ENCODE measurements around the gene CARD14.
"Not testable (repeated sequence)": the region's sequence is repeated elsewhere in the genome, so short reads cannot be mapped to it uniquely, and the experiment has no call there.

Gene CARD14

DNA sequence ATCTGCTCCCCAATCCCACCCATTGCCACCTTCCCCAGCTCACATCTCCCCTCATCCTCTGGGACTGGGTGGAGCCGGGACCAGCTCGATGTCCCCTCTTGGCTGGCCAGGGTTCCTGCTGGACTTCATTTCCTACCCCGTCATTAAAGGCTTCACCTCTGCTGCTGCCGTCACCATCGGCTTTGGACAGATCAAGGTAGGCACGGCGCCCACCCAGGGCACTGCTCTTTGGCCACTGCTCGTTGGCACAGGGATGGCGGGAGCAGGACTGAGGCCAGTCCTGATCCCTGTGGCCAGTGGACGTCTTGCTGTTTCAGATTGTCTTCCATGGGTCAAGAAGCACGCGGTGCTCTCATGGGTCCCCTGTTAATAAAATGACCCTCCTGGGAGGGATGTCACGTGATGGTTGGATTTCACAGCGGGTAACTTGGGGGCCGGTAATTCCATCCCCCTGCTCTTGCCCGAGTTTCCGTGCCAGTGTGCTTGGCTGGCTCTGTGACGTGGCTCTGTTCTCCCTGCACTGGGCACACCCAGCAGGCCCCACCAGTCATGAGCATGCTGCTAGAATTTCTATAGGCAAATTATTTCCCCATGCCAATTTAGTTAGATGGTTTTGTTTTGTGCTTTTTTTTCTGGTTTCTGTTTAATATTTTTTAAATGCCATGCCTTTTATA is 53.4 kb downstream of the CARD14 start:
- DNase-seq (ENCODE audit: low read depth in 2 of 3, low spot score in 1 of 3) = no peak

DNA sequence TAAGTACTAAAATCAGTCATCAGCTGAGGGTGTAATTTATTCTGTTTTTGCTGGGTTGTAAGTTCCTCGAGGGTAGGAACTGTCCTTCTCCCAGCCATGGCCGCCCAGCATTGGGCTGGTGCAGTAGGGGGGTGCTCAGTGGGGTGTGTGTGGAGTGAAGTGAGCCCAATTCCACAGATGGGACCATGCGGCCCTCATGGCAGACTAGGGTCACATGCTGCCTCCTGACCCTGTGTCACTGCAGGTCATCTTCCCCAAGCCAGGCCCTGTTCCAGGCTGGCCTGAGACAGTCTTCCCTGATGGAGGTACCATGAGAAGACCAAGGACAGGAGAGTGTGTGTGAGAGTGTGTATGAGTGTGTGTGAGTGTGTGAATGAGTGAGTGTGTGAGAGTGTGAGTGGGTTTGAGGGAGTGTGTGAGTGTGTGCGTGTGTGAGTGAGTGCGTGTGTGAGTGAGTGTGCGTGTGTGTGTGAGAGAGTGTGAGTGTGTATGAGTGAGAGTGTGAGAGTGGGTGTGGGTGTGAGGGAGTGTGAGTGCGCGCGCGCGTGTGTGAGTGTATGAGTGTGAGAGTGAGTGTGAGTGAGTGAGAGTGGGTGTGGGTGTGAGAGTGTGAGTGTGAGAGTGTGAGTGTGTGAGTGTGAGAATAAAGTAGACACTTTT is 54.1 kb downstream of the CARD14 start:
- no peak for DNase-seq (ENCODE audit: low read depth in 2 of 3, low spot score in 1 of 3)

DNA sequence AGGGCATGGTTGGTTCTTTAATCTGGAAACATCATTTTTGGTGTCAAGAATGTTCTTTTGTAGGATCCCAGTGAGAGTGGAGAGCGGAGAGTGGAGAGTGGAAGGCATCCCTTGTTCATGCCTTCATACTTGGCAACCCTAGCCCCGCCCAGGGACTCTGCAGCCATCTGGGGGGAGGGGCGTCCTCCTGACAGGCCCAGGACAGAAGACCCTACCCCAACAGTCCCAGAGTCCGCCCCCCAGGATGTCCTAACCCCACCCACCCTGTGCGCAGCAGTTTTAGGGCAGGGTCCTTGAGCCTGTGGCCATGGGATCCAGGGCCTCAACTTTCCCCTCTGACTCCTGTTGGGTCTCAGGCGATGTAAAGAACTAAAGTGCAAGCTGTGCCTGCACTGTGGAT is 54.9 kb downstream of the CARD14 start:
- no peak for DNase-seq (ENCODE audit: low read depth in 2 of 3, low spot score in 1 of 3)

DNA sequence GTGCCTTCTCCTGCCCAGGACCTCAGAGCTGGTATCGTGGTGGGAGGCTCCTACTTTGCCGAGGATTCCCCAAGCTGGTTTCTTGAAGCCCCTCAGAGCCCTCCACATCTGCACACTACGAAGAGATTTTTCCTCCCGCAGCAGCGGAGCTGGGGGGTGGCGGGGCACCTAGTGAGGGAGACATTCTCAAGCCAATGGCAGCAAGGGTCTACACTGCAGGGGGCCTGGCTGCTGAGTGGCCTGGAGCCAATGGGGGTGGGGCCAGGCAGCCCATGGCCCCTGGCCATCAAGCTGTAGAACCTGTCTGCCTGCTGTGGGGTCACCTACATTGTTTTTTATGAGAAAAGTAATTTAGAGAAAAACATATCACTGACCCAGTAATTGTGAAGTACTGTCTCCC is 55.4 kb downstream of the CARD14 start:
- no peak for DNase-seq (ENCODE audit: low read depth in 2 of 3, low spot score in 1 of 3)

DNA sequence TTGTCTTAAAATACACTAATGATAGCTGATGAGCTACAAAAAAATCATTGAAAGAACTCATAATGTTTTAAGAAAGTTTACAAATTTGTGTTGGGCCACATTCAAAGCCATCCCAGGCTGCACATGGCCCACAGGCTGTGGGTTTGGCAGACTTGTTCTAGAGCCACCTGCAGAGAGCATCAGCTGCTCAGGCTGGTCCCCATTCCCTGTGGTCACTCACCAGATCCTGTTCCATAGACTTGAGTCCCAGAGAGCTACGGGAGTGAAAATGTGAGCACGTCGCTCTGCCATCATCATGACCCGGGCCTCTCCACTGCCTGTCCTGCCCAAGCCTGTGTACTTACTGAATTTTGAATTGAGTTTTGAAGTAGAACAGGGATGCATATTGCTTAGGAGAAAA is 57.3 kb downstream of the CARD14 start:
- no peak for DNase-seq (ENCODE audit: low read depth in 2 of 3, low spot score in 1 of 3)

DNA sequence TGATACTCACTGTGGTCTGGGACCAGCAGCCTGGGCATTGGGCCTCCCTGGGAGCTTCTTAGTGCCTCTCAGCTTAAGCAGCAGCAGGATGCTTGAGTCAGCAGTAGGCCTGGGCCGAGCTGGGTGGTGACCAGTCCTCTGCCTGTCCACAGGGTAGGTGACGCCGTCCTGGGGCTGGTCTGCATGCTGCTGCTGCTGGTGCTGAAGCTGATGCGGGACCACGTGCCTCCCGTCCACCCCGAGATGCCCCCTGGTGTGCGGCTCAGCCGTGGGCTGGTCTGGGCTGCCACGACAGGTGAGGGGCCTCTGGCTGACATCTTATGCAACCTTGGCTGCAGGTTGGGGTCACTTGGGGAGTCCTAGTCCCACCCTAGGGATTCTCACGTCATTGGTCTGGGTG is 57.8 kb downstream of the CARD14 start:
- no peak for DNase-seq (ENCODE audit: low read depth in 2 of 3, low spot score in 1 of 3)

DNA sequence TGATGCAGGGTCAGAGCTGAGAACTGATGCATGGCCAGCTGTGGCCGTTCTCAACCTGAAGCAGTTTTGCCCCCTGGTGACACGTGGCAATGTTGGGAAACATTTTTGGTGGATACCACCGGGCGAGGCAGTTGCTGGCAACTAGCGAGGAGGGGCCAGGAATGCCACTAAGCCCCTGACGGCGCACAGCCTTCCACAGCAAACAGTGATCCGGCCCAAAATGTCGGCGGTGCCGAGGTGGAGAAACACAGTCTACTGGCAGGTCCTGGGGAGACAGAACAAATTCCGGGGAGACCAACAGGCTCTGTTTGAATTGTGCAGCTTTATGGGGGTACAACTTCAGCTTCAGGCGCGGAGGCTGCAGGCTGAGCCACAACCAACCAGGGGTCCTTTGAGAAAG is 58.6 kb downstream of the CARD14 start:
- DNase-seq (ENCODE audit: low read depth in 2 of 3, low spot score in 1 of 3) = no peak

DNA sequence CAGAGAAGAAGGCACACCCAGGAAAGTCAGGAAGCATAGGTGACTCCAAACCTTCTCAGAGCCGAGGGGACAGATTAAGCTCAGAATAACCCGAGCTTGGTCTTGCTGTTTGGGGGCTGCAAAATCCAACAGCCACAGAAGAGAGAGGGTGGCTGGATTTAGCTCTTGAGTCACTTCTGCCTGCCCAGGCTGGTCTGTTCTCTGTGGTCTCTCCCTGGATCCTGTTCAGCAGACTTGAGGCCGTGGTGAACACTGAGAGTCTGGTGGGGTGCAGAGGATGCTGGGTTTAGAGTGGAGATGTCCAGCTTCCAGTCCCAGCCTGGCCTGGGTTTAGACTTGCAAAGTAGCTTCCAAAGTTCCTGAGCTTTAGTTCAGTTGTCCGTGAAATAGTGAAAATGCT is 59.2 kb downstream of the CARD14 start:
- DNase-seq (ENCODE audit: low read depth in 2 of 3, low spot score in 1 of 3) = no peak

DNA sequence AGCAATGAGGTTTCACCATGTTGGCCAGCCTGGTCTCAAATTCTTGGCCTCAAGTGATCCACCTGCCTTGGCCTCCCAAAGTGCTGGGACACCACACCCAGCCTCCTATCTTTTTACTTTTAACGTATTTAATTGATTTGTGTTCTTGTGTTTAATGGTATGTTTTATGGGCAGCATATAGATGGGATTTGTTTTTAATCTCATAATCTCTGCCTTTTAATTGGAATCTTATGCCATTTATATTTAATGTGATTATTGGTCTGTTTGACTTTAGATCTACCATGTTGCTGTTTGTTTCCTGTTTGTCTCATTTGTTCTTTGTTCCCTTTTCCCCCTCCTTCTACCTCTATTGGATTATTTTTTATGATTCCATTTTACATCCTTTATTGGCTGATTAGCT is 62.6 kb downstream of the CARD14 start:
- no peak for DNase-seq (ENCODE audit: low read depth in 2 of 3, low spot score in 1 of 3)

DNA sequence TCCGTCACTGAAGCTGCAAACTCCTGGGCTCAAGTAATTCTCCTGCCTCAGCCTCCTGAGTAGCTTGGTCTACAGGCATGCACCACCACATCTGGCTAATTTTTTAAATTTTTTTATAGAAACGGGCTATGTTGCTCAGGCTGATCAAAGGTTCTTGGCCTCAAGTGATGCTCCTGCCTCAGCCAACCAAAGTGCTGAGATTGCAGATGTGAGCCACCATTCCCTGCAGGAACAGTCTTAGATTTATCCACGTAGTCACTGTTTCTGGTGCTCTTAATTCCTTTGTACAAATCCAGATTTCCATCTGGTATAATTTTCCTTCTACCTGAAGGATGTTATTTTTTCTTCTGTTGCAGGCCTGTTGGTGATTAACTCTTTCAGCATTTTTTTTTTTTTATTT is 63.4 kb downstream of the CARD14 start:
- DNase-seq (ENCODE audit: low read depth in 2 of 3, low spot score in 1 of 3) = no peak

DNA sequence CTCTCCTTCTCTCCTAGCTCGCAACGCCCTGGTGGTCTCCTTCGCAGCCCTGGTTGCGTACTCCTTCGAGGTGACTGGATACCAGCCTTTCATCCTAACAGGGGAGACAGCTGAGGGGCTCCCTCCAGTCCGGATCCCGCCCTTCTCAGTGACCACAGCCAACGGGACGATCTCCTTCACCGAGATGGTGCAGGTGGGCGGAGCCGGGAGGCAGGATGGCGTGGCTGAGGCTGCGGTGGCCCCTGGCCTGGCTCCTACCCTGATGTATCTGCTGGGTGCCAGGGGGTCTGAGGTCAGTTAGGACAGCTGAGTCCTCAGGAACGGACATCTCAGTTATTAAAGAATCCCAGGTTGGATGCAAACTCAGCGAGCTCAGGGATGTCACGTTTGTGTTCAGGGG is 67.1 kb downstream of the CARD14 start:
- no peak for DNase-seq (ENCODE audit: low read depth in 2 of 3, low spot score in 1 of 3)

DNA sequence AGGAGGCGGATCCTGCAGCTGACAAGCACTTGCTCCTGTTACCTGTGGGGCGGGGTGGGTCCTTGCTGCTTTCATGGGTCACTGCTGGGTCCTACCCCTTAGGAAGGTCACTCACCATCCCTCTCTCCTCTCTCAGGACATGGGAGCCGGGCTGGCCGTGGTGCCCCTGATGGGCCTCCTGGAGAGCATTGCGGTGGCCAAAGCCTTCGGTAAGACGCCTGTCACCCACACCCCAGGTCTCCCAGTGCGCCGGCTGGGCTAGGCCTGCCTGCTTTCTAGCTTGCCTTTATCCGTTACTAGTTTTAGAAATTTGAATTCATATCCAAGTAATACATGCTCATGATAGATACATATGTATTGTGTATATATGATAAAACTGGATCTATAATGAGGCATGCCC is 67.6 kb downstream of the CARD14 start:
- DNase-seq (ENCODE audit: low read depth in 2 of 3, low spot score in 1 of 3) = no peak

DNA sequence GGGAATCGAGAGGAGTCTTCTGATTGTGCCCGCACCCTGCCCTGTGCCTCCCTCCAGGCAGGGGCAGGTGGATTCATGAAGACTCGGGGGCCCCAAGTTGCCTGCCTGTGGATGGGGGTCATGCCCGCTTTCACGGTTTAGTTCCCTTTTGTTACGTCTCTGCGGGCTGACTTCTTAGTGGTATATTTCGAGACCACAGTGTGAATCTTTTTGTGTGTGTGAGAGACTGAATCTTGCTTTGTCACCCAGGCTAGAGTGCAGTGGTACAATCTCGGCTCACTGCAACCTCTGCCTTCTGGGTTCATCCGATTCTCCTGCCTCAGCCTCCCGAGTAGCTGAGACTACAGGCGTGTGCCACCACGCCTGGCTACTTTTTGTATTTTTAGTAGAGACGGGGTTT is 72.7 kb downstream of the CARD14 start:
- no peak for DNase-seq (ENCODE audit: low read depth in 2 of 3, low spot score in 1 of 3)

DNA sequence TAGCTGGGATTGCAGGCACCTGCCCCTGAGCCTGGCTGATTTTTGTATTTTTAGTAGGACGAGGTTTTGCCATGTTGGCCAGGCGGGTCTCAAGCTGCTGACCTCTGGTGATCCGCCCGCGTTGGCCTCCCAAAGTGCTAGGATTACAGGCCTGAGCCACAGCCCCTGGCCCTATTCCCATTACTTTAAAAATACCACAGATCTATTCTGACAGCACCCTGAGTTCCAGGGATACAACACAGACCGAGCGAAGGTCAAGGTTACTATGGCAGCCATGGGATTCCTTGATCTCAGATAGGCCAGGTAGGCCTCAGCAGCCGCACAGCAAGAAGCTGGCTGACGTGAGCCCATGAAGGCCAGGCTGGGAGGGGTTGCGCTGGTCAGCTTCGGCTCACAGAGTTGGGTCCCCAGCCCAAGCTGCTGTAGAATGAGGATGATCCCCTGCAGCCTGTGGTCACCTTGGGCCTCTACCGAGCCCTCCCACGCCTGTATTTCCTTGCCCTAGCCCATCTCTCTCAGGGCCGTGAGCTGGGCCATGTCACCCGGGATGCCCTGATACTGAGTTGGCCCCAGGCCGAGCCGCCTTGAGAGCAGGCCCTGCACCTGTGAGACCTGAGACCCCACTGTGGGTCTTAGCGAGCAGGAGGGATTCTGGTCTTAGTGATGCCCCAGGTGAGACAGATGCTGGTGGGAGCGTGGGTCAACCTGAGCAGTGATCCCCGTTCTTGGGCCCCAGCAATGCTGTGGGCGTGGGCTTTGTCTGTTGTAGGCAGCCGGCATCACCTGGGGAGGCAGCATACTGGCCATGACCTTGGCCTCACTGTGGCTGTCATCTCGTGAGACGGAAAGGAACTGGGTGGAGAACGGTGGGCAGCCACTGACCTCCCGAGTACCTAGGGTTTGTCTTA is 74.0 kb downstream of the CARD14 start:
- DNase-seq (ENCODE audit: low read depth in 2 of 3, low spot score in 1 of 3) = no peak

DNA sequence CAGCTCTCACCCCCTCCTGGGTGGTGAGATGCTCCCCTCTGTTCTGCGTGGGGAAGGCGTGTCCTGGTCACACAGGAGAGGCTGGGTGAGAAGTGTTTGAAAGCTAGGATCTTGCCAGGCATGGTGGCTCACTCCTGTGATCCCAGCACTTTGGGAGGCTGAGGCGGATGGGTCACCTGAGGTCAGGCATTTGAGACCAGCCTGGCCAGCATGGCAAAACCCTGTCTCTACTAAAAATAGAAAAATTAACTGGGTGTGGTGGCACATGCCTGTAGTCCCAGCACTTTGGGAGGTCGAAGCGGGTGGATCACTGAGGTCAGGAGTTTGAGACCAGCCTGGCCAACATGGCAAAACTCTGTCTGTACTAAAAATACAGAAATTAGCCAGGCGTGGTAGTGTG is 74.6 kb downstream of the CARD14 start:
- not testable (repeated sequence) for DNase-seq (ENCODE audit: low read depth in 2 of 3, low spot score in 1 of 3)

DNA sequence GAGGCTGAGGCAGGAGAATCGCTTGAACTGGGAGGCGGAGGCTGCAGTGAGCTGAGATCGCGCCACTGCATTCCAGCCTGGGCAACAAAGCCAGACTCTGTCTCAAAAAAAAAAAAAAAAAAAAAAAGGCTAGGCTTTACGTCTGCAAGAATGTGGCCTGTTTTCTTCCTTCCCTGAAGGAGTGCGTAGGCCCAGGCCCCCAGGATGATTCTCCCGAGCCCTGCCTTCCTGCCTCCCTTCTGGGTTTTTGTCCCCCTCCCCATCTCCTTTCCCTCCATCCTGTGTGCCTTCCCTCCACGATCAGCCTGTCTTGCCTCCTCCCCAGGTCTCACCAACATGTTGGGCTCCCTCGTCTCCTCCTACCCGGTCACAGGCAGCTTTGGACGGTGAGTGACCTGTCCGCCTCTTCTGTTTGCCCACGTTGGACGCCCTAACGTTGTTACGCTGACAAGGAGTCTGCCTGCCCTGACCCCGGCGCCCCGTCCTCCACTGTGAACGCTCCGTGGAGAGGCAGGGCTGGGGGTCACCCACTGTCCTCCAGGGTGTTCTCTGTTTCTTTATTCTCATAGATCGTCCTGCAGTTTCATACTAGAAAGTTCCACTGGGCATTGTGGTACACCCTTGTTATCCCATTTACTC is 75.2 kb downstream of the CARD14 start:
- DNase-seq (ENCODE audit: low read depth in 2 of 3, low spot score in 1 of 3) = no peak

DNA sequence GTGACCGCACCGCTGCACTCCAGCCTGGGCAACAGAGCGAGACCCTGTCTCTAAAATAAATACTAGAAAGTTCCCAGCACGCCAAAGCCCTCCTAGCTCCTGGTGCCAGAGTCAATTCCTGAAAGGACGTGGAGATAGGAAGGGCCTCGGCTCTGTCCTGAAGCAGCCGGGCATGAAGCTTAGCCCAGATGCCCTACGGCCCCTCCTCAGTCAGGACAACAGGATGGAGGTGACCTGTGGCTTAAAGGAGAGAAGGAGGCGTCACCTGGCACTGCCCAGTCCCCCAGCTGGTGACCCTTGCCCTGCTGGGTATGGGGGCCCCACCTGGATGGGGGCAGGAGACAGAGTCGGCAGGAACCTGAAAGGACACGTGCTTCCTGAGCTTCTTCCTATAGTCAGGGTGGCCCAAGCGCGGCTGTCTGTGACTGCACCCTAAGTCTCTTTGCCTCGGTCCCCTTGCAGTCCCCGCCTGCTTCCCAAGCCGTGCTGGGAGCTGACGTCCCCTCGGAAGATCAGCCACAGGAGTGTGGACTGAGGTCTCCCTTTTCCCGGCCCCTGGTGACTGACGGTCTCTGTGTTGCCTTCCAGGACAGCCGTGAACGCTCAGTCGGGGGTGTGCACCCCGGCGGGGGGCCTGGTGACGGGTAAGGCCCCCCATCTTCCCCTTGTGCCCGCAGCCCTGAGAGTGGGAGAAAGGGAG is 75.9 kb downstream of the CARD14 start:
- no peak for DNase-seq (ENCODE audit: low read depth in 2 of 3, low spot score in 1 of 3)

DNA sequence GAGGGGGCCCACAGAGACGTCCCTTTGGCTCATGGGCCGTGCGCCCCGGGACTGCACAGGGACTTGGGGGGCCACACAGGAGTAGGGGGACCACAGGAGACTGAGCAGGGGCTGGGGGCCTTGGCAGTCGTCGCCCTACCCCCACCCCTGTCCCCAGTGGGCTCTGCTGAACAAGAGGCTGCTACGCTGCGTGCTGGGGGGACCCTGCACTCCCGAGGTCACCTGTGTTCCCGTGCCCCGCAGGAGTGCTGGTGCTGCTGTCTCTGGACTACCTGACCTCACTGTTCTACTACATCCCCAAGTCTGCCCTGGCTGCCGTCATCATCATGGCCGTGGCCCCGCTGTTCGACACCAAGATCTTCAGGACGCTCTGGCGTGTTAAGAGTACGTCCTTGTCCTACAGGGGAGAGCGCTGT is 76.4 kb downstream of the CARD14 start:
- DNase-seq (ENCODE audit: low read depth in 2 of 3, low spot score in 1 of 3) = no peak

DNA sequence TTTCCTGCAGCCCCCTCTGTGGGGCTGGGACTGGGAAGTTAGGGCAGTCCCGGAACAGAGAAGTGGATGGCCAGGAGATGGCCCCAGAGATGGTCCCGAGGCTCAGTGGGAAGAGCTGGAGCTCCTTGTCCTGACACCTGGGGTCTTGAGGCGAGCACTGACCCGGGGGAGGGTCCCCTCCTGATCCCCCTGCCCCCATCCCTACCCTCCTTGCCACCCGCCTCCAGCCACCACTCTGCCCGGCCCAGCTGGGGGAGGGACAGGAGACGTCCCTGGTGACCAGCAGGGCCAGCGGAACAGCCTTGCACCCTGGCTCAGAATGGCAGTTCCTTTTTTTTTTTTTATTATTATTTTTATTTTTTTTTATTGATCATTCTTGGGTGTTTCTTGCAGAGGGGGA is 76.9 kb downstream of the CARD14 start:
- no peak for DNase-seq (ENCODE audit: low read depth in 2 of 3, low spot score in 1 of 3)

DNA sequence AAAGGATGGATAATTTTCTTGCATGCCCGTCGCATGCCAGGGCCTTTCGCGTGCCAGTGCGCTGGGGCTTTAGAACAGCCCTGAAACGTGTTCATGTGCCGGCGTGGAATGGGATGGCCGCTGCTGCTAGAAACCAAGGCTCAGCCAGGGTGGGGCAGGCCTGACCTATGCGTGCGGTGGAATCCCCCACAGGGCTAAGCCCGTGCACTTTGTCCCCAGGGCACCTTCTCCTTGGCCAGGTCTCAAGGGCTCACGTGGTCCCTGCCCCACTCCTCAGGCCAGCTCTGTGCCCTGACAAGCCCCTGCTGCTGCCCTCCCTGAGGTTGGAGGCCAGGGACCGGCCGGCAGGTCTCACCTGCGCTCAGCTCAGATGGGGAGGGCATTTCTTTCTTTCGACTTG is 77.7 kb downstream of the CARD14 start:
- DNase-seq (ENCODE audit: low read depth in 2 of 3, low spot score in 1 of 3) = no peak

All from stimulated activated CD4-positive, alpha-beta T cell treated with anti-CD3 and anti-CD28 coated beads, Interleukin-12 subunit alpha, Interleukin-12 subunit beta, amount 100 ng/mL, for 48 hours (primary cell).